LNCaP clone FGC (cell line): ENCODE data around the gene SASS6.
"Not testable (repeated sequence)": the region's sequence is repeated elsewhere in the genome, so short reads cannot be mapped to it uniquely, and the experiment has no call there.

ENCODE experiments used
- DNase-seq: peaks from one replicate; pipeline ENCODE4 v3.0.0-alpha.2; 2011; ENCODE audit warnings: low read depth
- H3K4me3 ChIP-seq: 2 replicates; pipeline ENCODE4 v1.5.1; 2011; ENCODE audit warnings: mild to moderate bottlenecking, low read depth, low read length, control low read depth
- CTCF ChIP-seq: IDR thresholded peaks from 2 replicates; pipeline ENCODE4 v1.5.1; 2012; ENCODE audit warnings: mild to moderate bottlenecking; ENCODE audit not compliant: control insufficient read depth, insufficient read depth; ENCODE audit errors: extremely low read depth

Gene SASS6

GRCh38 chr1:100053119-100053518 lies 79.6 kb downstream of the SASS6 start:
- H3K4me3 ChIP-seq = no peak overlapping the region
- no peak for TF ChIP-seq CTCF
- DNase-seq = no peak

- DNase-seq = no peak
- H3K4me3 ChIP-seq = no peak overlapping the region
- no peak for TF ChIP-seq CTCF
Observed at GRCh38 chr1:100051893-100052292, 80.8 kb downstream of the SASS6 start.

- DNase-seq = no peak
- TF ChIP-seq CTCF = no peak
- no peak overlapping the region for H3K4me3 ChIP-seq
Observed at GRCh38 chr1:100051401-100051800, 81.3 kb downstream of the SASS6 start.

- DNase-seq = no peak
- no peak for TF ChIP-seq CTCF
- no peak overlapping the region for H3K4me3 ChIP-seq
Observed at GRCh38 chr1:100050139-100050538, 82.6 kb downstream of the SASS6 start.

GRCh38 chr1:100047235-100047708 lies 85.5 kb downstream of the SASS6 start:
- H3K4me3 ChIP-seq, DNase-seq: not testable (repeated sequence)

GRCh38 chr1:100045206-100045605 lies 87.5 kb downstream of the SASS6 start:
- DNase-seq = no peak
- no peak overlapping the region for H3K4me3 ChIP-seq
- no peak for TF ChIP-seq CTCF

GRCh38 chr1:100039591-100039990 lies 93.1 kb downstream of the SASS6 start:
- peak overlapping the region; percentile 85 for H3K4me3 ChIP-seq
- DNase-seq = no peak
- no peak for TF ChIP-seq CTCF
